OCI-LY1 (cell line): ENCODE results near the gene MINK1.

ENCODE experiments used
- H2AFZ ChIP-seq: fragments of 200-600 bp; sonication (generic), shearing (Covaris generic); 2 replicates; pipeline ENCODE4 v1.6.0; 2014; ENCODE audit warnings: antibody characterized with exemption, mild to moderate bottlenecking, low read length
- H3F3A ChIP-seq: fragments of 200-600 bp; sonication (generic), shearing (Covaris generic); 2 replicates; pipeline ENCODE4 v1.6.0; 2014; ENCODE audit warnings: mild to moderate bottlenecking, antibody characterized with exemption, low read length, moderate library complexity; ENCODE audit not compliant: insufficient read depth
- H3K27ac ChIP-seq: fragments of 200-600 bp; sonication (generic); 2 replicates; pipeline ENCODE4 v1.5.1; 2014; ENCODE audit warnings: low read length, mixed run types, mild to moderate bottlenecking, low read depth; ENCODE audit not compliant: poor library complexity, severe bottlenecking
- H3K27me3 ChIP-seq: fragments of 200-600 bp; sonication (generic); 2 replicates; pipeline ENCODE4 v1.6.0; 2014; ENCODE audit warnings: antibody characterized with exemption, mild to moderate bottlenecking, low read length, moderate library complexity; ENCODE audit not compliant: insufficient read depth
- H3K36me3 ChIP-seq: fragments of 200-600 bp; sonication (generic); 2 replicates; pipeline ENCODE4 v1.6.1; 2014; ENCODE audit warnings: mild to moderate bottlenecking, antibody characterized with exemption, low read length, moderate library complexity, mixed read lengths; ENCODE audit not compliant: insufficient read depth
- H3K4me1 ChIP-seq: fragments of 200-600 bp; sonication (generic); 2 replicates; pipeline ENCODE4 v1.5.1; 2014; ENCODE audit warnings: mild to moderate bottlenecking, low read length, moderate library complexity; ENCODE audit not compliant: insufficient read depth, severe bottlenecking
- H3K4me2 ChIP-seq: fragments of 200-600 bp; sonication (generic), shearing (Covaris generic); 2 replicates; pipeline ENCODE4 v1.6.1; 2014; ENCODE audit warnings: low read length
- H3K4me3 ChIP-seq: fragments of 200-600 bp; sonication (generic); 2 replicates; pipeline ENCODE4 v1.5.1; 2014; ENCODE audit warnings: low read length, low read depth, mild to moderate bottlenecking, mixed read lengths; ENCODE audit not compliant: poor library complexity, severe bottlenecking
- H3K79me2 ChIP-seq: fragments of 200-600 bp; shearing (Covaris generic); 2 replicates; pipeline ENCODE4 v1.6.1; 2016; ENCODE audit warnings: mixed run types, low read length, mixed read lengths; ENCODE audit not compliant: insufficient read depth
- H3K9ac ChIP-seq: fragments of 200-600 bp; sonication (generic), shearing (Covaris generic); 2 replicates; pipeline ENCODE4 v1.6.1; 2014; ENCODE audit warnings: mild to moderate bottlenecking, low read length, mixed read lengths
- H3K9me2 ChIP-seq: fragments of 200-600 bp; sonication (generic), shearing (Covaris generic); 2 replicates; pipeline ENCODE4 v1.6.1; 2014; ENCODE audit warnings: low read depth, mild to moderate bottlenecking, low read length, mixed read lengths
- H3K9me3 ChIP-seq: fragments of 200-600 bp; shearing (Covaris generic); 2 replicates; pipeline ENCODE4 v1.6.1; 2014; ENCODE audit warnings: low read length, mixed read lengths
- H4K20me1 ChIP-seq: fragments of 200-600 bp; sonication (generic), shearing (Covaris generic); 2 replicates; pipeline ENCODE4 v1.6.0; 2016; ENCODE audit warnings: mild to moderate bottlenecking, low read length; ENCODE audit not compliant: insufficient read depth
- EZH2 ChIP-seq: fragments of 200-600 bp; sonication (generic), shearing (Covaris generic); IDR thresholded peaks from 2 replicates; pipeline ENCODE4 v1.8.0; 2017; ENCODE audit warnings: borderline replicate concordance, mixed run types, mild to moderate bottlenecking, antibody characterized with exemption, low read length, moderate library complexity, mixed read lengths
- TF ChIP-seq, protein P1 (sequence below): fragments of 200-600 bp; sonication (generic), shearing (Covaris generic); IDR thresholded peaks from 2 replicates; pipeline ENCODE4 v1.5.1; 2017; ENCODE audit warnings: mild to moderate bottlenecking, antibody characterized with exemption, low read length, moderate library complexity, mixed read lengths

MINK1 gene

DNA sequence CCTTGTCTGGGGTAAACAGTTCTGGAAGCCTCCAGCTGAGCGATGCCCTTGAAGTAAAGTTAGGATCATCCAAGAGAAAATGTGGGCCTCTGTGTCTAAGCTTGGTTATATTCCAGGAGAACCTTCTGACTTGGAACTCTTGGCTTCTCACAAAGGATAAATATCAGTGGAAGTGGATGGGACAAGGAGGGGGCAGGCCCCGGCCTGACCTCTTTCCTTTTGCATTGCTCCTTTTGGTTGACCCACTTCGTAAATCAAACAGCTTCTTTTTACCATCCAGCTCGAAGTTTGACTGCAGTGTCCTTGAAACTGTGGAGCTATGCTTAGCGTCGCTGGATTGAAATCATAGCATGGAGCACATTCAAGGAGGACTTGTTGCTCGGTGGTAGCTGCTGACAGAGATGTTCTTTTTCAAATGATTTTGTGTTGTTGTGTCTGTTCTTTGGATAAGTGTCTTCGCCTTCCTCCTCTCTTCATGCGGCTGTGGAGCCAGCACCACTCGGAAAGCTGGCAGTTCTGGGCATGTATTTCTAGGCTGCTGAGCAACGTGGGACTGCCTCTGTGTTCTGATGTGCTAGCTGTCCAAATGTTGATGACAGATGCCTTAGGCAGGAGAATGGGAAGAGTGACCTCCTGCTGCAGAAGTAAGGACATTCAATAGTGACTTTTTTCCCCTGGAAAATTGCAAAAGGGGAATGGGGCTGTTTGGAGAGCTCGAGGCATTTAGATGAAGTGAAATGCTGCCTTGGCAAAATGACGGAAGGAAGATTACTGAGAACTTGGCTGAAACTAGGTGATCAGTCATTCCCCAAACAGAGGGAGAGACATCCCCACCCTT is 4.5 kb downstream of the MINK1 start:
- no peaks in the 10 kb centered on the region; the same call in 1 of the 2 replicates for H4K20me1 ChIP-seq
- no peak overlapping the region for H3K4me2 ChIP-seq
- no peaks in the 10 kb centered on the region for H3K27me3 ChIP-seq
- H3K4me1 ChIP-seq, result peaks cover 24% of the 10 kb centered on the region
- no peaks in the 10 kb centered on the region for H3K9me2 ChIP-seq
- H3K9me3 ChIP-seq, result no peaks in the 10 kb centered on the region
- peaks cover 9% of the 10 kb centered on the region; the same call in 1 of the 2 replicates for H3K36me3 ChIP-seq
- TF ChIP-seq, protein P1, sequence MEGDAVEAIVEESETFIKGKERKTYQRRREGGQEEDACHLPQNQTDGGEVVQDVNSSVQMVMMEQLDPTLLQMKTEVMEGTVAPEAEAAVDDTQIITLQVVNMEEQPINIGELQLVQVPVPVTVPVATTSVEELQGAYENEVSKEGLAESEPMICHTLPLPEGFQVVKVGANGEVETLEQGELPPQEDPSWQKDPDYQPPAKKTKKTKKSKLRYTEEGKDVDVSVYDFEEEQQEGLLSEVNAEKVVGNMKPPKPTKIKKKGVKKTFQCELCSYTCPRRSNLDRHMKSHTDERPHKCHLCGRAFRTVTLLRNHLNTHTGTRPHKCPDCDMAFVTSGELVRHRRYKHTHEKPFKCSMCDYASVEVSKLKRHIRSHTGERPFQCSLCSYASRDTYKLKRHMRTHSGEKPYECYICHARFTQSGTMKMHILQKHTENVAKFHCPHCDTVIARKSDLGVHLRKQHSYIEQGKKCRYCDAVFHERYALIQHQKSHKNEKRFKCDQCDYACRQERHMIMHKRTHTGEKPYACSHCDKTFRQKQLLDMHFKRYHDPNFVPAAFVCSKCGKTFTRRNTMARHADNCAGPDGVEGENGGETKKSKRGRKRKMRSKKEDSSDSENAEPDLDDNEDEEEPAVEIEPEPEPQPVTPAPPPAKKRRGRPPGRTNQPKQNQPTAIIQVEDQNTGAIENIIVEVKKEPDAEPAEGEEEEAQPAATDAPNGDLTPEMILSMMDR, result no peak
- no peak for TF ChIP-seq EZH2
- no peak overlapping the region for H2AFZ ChIP-seq
- no peak overlapping the region for H3K4me3 ChIP-seq
- no peaks in the 10 kb centered on the region; the same call in 1 of the 2 replicates for H3K79me2 ChIP-seq
- H3K9ac ChIP-seq, result no peak overlapping the region
- H3F3A ChIP-seq, result no peaks in the 10 kb centered on the region
- H3K27ac ChIP-seq, result no peak overlapping the region

DNA sequence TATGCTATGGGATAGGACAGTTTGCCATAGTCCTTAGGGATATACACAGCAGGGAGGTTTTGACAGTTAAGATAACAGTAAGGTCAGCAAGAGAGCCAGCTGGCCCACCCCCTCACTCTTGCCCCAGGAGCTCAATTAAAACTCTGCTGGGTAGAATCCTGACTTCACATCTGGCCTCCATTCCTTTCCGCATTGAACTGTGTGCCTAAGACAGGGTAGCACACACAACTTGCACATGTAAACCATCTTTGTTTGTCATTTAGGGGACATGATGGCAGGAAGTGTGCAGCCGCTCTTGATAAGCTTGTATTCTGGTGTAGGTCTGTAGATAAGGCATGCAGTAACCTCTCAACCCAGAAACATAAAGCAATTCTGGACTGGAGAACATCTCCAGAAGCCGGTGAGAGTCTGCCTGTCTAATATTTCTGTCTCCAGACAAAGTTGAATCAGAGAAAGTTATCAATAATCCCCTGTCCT is 5.2 kb downstream of the MINK1 start:
- no peaks in the 10 kb centered on the region for H3K27me3 ChIP-seq
- no peaks in the 10 kb centered on the region; the same call in 1 of the 2 replicates for H3K79me2 ChIP-seq
- H3K4me2 ChIP-seq, result no peak overlapping the region
- no peaks in the 10 kb centered on the region; the same call in 1 of the 2 replicates for H4K20me1 ChIP-seq
- peaks cover 24% of the 10 kb centered on the region for H3K4me1 ChIP-seq
- H3K9ac ChIP-seq, result no peak overlapping the region
- peaks cover 9% of the 10 kb centered on the region; the same call in 1 of the 2 replicates for H3K36me3 ChIP-seq
- no peak overlapping the region for H3K27ac ChIP-seq
- no peaks in the 10 kb centered on the region for H3F3A ChIP-seq
- no peak for TF ChIP-seq EZH2
- TF ChIP-seq, protein P1, result no peak
- H3K9me3 ChIP-seq, result no peaks in the 10 kb centered on the region
- no peak overlapping the region for H2AFZ ChIP-seq
- H3K9me2 ChIP-seq, result no peaks in the 10 kb centered on the region
- no peak overlapping the region for H3K4me3 ChIP-seq

DNA sequence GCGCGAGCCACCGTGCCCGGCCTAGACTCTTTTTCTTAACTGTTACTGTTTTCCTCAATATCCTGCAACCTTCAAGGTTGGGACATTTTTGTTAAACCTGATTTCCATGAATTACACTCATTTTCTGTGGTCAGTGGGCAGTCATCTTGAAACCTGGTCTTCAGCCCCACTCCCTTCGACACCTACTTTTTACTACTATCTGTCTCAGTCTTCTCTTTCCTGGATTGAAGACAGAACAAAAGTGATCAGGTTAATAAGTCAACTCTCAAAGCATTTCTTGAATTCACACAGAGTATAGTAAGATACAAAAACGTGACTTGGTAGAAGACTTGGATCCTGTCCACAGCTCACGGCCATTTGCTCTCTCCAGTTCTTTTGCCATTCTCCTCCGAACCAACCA is 6.1 kb downstream of the MINK1 start:
- H3K27ac ChIP-seq, result no peak overlapping the region
- no peaks in the 10 kb centered on the region for H3K9me3 ChIP-seq
- H3K27me3 ChIP-seq, result no peaks in the 10 kb centered on the region
- TF ChIP-seq EZH2, result no peak
- no peak overlapping the region for H3K4me2 ChIP-seq
- no peaks in the 10 kb centered on the region; the same call in 1 of the 2 replicates for H3K79me2 ChIP-seq
- no peaks in the 10 kb centered on the region for H3F3A ChIP-seq
- peaks cover 2% of the 10 kb centered on the region for H4K20me1 ChIP-seq
- H2AFZ ChIP-seq, result no peak overlapping the region
- no peak overlapping the region for H3K9ac ChIP-seq
- H3K36me3 ChIP-seq, result peaks cover 15% of the 10 kb centered on the region
- H3K4me1 ChIP-seq, result peaks cover 19% of the 10 kb centered on the region
- H3K9me2 ChIP-seq, result no peaks in the 10 kb centered on the region
- no peak overlapping the region for H3K4me3 ChIP-seq
